Activated CD4-positive, alpha-beta memory T cell treated with anti-CD3 and anti-CD28 coated beads, Interleukin-2, amount 10 ng/mL, durations not matched to agents 7 days and 5 days (primary cell): ENCODE data around the gene SAP30BP. TPM values are rescaled to one million over a fixed set of nuclear protein-coding genes. Genes with fewer than 3 reads are reported as not detected.

Experiments used
- CTCF ChIA-PET: fragments of 350-600 bp; sonication (Branson Sonifier 250); formaldehyde crosslinking; loops from one replicate; lab custom pipeline; 2021; ENCODE audit warnings: antibody characterized with exemption, inconsistent platforms; lab: Charles Lee
- POLR2A ChIA-PET: fragments of 350-600 bp; sonication (Branson Sonifier 250); formaldehyde crosslinking; loops from one replicate; lab custom pipeline; 2021; ENCODE audit warnings: antibody characterized with exemption; lab: Charles Lee
- DNase-seq: peaks from one replicate; pipeline ENCODE4 v3.0.0-alpha.2; 2020
- H3K27ac Mint-ChIP-seq: one replicate; pipeline ENCODE4 v1.8.0; 2021; ENCODE audit warnings: mild to moderate bottlenecking, mixed read lengths
- H3K27me3 Mint-ChIP-seq: one replicate; pipeline ENCODE4 v1.8.0; 2021; ENCODE audit warnings: mixed read lengths
- H3K36me3 Mint-ChIP-seq: one replicate; pipeline ENCODE4 v1.8.0; 2021; ENCODE audit warnings: low read depth, mixed read lengths
- H3K4me1 Mint-ChIP-seq: one replicate; pipeline ENCODE4 v1.8.0; 2021; ENCODE audit warnings: mixed read lengths
- H3K4me3 Mint-ChIP-seq: one replicate; pipeline ENCODE4 v1.8.0; 2021; ENCODE audit warnings: mild to moderate bottlenecking, mixed read lengths
- H3K9me3 Mint-ChIP-seq: one replicate; pipeline ENCODE4 v1.8.0; 2021; ENCODE audit warnings: mixed read lengths
- total RNA-seq, 2 experiments: library from RNA; stranded (reverse); gene quantifications; one replicate each; pipeline ENCODE4 v1.2.3, GENCODE V29; 2021

The SAP30BP gene
- total RNA-seq, 2 experiments from 2014 or later: 87.2 to 89.6 TPM

- DNase-seq: no peak
- Mint-ChIP-seq H3K27ac (no peak overlapping the region), H3K4me1 (peaks cover 31% of the 10 kb centered on the region), H3K27me3 (no peaks in the 10 kb centered on the region), H3K9me3 (no peaks in the 10 kb centered on the region), H3K4me3 (no peak overlapping the region), H3K36me3 (peaks cover 23% of the 10 kb centered on the region)
- CTCF ChIA-PET: interaction anchor here (0.7 to 6.0 kb wide), 4 partner anchors 19 to 61 kb away, joined by 3 to 37 read pairs (median 4); partner anchors contain the start of gene SMIM5
- POLR2A ChIA-PET: no interaction called here
Measured at GRCh38 chr17:75693500-75694481, 26.7 kb downstream of the SAP30BP start.

- H3K36me3 Mint-ChIP-seq: peaks cover 20% of the 10 kb centered on the region
- peaks cover 24% of the 10 kb centered on the region for H3K4me1 Mint-ChIP-seq
- H3K9me3 Mint-ChIP-seq: no peaks in the 10 kb centered on the region
- no peak for DNase-seq
- no peaks in the 10 kb centered on the region for H3K27me3 Mint-ChIP-seq
- ChIA-PET CTCF (no interaction called here), POLR2A (no interaction called here)
- H3K4me3 Mint-ChIP-seq: no peak overlapping the region
- H3K27ac Mint-ChIP-seq: no peak overlapping the region
Measured at GRCh38 chr17:75694536-75694935, 27.4 kb downstream of the SAP30BP start.

DNA sequence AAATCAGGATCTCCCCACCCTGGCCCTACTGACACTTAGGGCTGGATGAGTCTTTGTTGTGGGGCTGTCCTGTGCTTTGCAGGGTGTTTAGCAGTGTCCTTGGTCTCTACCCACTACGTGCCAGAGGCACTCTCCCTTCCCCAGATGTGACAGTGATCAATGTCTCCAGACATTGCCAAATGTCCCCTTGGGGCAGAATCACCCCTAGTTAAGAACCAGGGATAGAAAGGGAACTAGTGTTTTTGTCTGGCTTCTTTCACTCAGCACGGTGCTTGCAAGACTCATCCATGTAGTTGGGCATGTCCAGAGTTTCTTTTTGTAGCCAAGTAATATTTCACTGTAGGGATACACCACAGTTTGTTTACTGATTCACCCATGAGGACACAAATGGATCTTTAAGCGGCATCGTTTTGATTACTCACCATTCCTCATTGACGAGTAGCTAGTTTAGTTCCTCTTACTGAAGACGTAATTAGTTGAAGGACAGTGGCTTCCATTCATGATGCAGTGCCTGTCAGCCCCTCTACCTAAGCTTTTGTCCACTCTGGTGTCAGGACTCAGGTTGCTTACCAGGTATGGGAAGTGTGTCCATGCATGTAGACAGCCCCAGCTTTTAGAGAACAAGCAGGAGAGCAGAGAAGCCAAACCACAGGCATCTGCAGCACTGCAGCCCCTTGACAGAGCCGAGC, 28.1 kb downstream of the SAP30BP start:
- Mint-ChIP-seq H3K36me3 (peaks cover 20% of the 10 kb centered on the region), H3K4me1 (peaks cover 18% of the 10 kb centered on the region), H3K27ac (no peak overlapping the region), H3K4me3 (no peak overlapping the region), H3K27me3 (no peaks in the 10 kb centered on the region), H3K9me3 (no peaks in the 10 kb centered on the region)
- ChIA-PET POLR2A (interaction anchor here (0.9 kb wide), 1 partner anchor 15 kb away, joined by 3 read pairs; no protein-coding TSS in a partner anchor), CTCF (interaction anchor here (0.9 kb wide), 1 partner anchor 62 kb away, joined by 5 read pairs; the partner anchor contains the start of gene SMIM5)
- no peak for DNase-seq

DNA sequence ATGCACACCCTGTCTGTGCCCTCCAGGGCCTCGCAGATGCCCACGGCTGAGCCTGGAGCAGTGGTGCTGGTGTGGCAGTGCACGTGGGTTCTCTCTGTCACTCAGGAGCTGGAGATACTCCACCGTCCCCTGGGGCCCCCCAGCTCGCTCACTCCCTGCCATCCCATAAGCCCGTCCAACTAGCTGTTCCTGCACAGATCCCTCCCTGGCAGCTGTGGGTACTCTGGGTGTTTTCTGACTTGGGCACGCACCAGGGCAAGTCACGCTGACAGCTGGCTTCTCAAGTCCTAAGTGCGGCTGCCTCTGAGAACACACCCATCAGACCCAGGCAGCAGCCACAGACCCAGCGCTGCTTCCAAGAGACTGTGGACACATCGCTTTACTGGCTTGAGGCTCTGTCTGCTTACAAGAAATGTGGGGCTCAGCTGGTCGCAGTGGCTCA, 28.7 kb downstream of the SAP30BP start:
- ChIA-PET POLR2A (interaction anchor here (0.9 kb wide), 1 partner anchor 15 kb away, joined by 3 read pairs; no protein-coding TSS in a partner anchor), CTCF (interaction anchor here (0.9 kb wide), 1 partner anchor 63 kb away, joined by 5 read pairs; the partner anchor contains the start of gene SMIM5)
- H3K4me1 Mint-ChIP-seq: peaks cover 12% of the 10 kb centered on the region
- H3K36me3 Mint-ChIP-seq: peaks cover 24% of the 10 kb centered on the region
- no peaks in the 10 kb centered on the region for H3K9me3 Mint-ChIP-seq
- H3K27me3 Mint-ChIP-seq: no peaks in the 10 kb centered on the region
- no peak overlapping the region for H3K4me3 Mint-ChIP-seq
- DNase-seq: no peak
- no peak overlapping the region for H3K27ac Mint-ChIP-seq

GRCh38 chr17:75697651-75698291, 30.6 kb downstream of the SAP30BP start:
- H3K9me3 Mint-ChIP-seq: no peaks in the 10 kb centered on the region
- POLR2A ChIA-PET: no interaction called here
- CTCF ChIA-PET: interaction anchor here (1.4 kb wide), 2 partner anchors 50 to 55 kb away, joined by 4 to 6 read pairs; no protein-coding TSS in a partner anchor
- DNase-seq: no peak
- H3K36me3 Mint-ChIP-seq: peaks cover 37% of the 10 kb centered on the region
- H3K27me3 Mint-ChIP-seq: no peaks in the 10 kb centered on the region
- H3K4me1 Mint-ChIP-seq: no peaks in the 10 kb centered on the region
- no peak overlapping the region for H3K4me3 Mint-ChIP-seq
- H3K27ac Mint-ChIP-seq: no peak overlapping the region

DNA sequence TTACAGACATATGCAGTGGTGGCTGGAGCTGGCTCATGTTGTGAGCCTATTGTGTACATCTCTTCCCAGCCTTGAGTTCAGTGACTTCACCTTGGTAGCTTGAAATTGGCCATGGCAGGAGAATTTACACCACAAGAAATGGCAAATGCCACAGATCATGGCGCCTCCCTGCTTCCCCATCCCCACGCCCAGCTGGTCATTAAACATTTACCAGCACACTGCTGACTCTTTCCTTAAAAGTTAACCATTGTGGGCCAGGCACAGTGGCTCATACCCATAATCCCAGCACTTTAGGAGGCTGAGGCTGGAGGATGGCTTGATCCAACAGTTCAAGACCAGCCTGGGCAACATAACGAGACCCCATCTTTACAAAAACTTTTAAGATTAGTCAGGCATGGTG, 31.5 kb downstream of the SAP30BP start:
- no peak overlapping the region for H3K27ac Mint-ChIP-seq
- H3K36me3 Mint-ChIP-seq: peaks cover 39% of the 10 kb centered on the region
- H3K27me3 Mint-ChIP-seq: no peaks in the 10 kb centered on the region
- H3K9me3 Mint-ChIP-seq: no peaks in the 10 kb centered on the region
- DNase-seq: no peak
- CTCF ChIA-PET: interaction anchor here (1.4 kb wide), 2 partner anchors 49 to 55 kb away, joined by 4 to 6 read pairs; no protein-coding TSS in a partner anchor
- H3K4me1 Mint-ChIP-seq: no peaks in the 10 kb centered on the region
- POLR2A ChIA-PET: no interaction called here
- H3K4me3 Mint-ChIP-seq: no peak overlapping the region

- ChIA-PET CTCF (no interaction called here), POLR2A (no interaction called here)
- Mint-ChIP-seq H3K9me3 (no peaks in the 10 kb centered on the region), H3K27ac (peak overlapping the region; percentile 16), H3K27me3 (no peaks in the 10 kb centered on the region), H3K4me3 (no peak overlapping the region), H3K4me1 (no peaks in the 10 kb centered on the region), H3K36me3 (peaks cover 40% of the 10 kb centered on the region)
- DNase-seq: no peak
Measured at GRCh38 chr17:75701288-75701687, 34.1 kb downstream of the SAP30BP start.

GRCh38 chr17:75703191-75703590, 36.1 kb downstream of the SAP30BP start:
- no peaks in the 10 kb centered on the region for H3K9me3 Mint-ChIP-seq
- H3K27ac Mint-ChIP-seq: no peak overlapping the region
- H3K27me3 Mint-ChIP-seq: no peaks in the 10 kb centered on the region
- DNase-seq: no peak
- H3K36me3 Mint-ChIP-seq: peaks cover 49% of the 10 kb centered on the region
- ChIA-PET POLR2A (no interaction called here), CTCF (interaction anchor here (2.6 kb wide), 1 partner anchor 70 kb away, joined by 10 read pairs; the partner anchor contains the start of gene SMIM5)
- no peaks in the 10 kb centered on the region for H3K4me1 Mint-ChIP-seq
- H3K4me3 Mint-ChIP-seq: no peak overlapping the region

- peaks cover 53% of the 10 kb centered on the region for H3K36me3 Mint-ChIP-seq
- H3K27ac Mint-ChIP-seq: no peak overlapping the region
- H3K4me3 Mint-ChIP-seq: no peak overlapping the region
- POLR2A ChIA-PET: no interaction called here
- H3K9me3 Mint-ChIP-seq: no peaks in the 10 kb centered on the region
- no peaks in the 10 kb centered on the region for H3K4me1 Mint-ChIP-seq
- no peaks in the 10 kb centered on the region for H3K27me3 Mint-ChIP-seq
- DNase-seq: no peak
- CTCF ChIA-PET: interaction anchor here (2.6 kb wide), 1 partner anchor 70 kb away, joined by 10 read pairs; the partner anchor contains the start of gene SMIM5
Measured at GRCh38 chr17:75703591-75703990, 36.5 kb downstream of the SAP30BP start.

DNA sequence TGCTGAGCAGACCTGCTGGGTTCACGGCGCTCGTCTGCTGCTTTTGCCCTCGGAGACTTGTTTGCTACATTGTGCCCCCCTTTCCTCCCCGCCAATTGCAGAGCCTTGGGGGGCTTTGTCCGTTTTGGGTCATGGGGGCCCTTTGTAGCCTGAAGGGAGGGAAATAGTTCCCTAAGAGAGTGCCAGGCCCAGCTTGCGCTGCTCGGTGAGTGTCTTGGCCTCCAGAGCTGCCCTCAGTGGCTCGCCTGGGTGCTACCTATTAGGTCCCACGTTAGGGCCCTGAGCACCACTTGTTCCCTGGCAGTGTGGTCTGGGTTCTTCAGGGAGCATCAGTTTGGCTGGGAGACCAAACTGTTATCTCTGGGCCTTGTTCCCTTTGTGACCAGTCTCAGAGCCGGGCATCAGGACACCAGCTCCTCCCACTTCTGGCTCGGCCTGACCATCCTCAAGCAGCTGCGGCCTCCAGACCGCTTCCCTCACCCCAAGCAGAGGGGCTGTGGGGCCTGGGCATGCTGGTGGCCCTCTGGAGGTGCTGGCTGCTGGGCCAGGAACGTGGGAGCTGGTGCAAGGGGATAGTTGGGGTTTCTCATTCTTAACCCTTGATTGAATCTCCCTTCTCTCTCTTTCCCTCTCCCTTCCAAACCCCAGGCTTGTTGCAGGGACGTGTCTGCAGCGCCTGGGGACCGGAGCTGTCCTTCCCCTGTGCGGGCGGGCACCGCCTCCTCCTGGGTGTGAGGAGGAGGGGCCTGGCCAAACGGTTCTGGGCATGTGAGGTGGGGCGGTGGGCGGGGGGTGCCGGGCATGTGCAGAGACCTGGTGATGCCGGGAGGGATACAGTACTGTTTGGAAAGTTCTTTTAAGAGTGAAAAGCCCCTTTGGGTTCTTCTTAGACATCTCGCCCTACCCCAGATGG, 38.1 kb downstream of the SAP30BP start:
- CTCF ChIA-PET: no interaction called here
- DNase-seq: no peak
- no peaks in the 10 kb centered on the region for H3K4me1 Mint-ChIP-seq
- H3K36me3 Mint-ChIP-seq: peaks cover 52% of the 10 kb centered on the region
- POLR2A ChIA-PET: interaction anchor here (0.7 kb wide), 1 partner anchor 79 kb away, joined by 3 read pairs; the partner anchor contains the start of gene UNK
- H3K27me3 Mint-ChIP-seq: no peaks in the 10 kb centered on the region
- no peak overlapping the region for H3K4me3 Mint-ChIP-seq
- H3K27ac Mint-ChIP-seq: no peak overlapping the region
- no peaks in the 10 kb centered on the region for H3K9me3 Mint-ChIP-seq

DNA sequence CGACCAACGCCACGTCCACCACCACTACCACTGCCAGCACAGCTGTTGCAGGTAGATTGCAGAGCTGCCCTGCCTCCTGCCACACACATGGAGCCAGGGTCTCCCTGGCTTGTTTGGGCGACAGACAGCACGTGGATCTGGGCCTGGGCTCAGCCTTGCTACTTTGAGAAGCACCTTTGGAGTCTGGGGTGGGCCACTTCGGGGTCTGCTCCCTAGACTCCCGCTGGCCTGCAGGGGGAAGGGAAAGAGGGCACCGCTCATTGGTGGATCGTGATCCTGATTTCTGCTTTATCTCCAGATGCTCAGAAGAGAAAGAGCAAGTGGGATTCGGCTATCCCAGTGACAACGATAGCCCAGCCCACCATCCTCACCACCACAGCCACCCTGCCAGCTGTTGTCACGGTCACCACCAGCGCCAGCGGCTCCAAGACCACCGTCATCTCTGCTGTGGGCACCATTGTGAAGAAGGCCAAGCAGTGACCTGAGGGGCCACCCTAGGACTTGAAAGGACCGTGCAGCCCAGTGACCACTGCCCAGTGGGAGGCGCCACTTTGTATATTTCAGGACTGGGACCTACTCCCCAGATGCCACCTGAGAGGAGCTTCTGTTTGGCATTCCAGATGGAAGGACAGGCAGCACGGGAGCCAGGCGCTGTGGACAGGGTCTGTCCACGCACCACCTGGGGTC, 39.0 kb downstream of the SAP30BP start:
- CTCF ChIA-PET: interaction anchor here (0.8 kb wide), 1 partner anchor 105 kb away, joined by 3 read pairs; no protein-coding TSS in a partner anchor
- peaks cover 3% of the 10 kb centered on the region for H3K27me3 Mint-ChIP-seq
- POLR2A ChIA-PET: interaction anchor here (0.7 to 0.8 kb wide), 2 partner anchors 39 to 78 kb away, joined by 3 to 4 read pairs; partner anchors contain the start of genes RECQL5, SAP30BP and UNK
- DNase-seq: no peak
- peaks cover 42% of the 10 kb centered on the region for H3K36me3 Mint-ChIP-seq
- no peaks in the 10 kb centered on the region for H3K4me1 Mint-ChIP-seq
- no peaks in the 10 kb centered on the region for H3K9me3 Mint-ChIP-seq
- no peak overlapping the region for H3K4me3 Mint-ChIP-seq
- H3K27ac Mint-ChIP-seq: no peak overlapping the region
